Heart right ventricle (tissue), 16 donors: ENCODE results near the gene RYR1. TPM values are rescaled to one million over a fixed set of nuclear protein-coding genes. Genes with fewer than 3 reads are reported as not detected.
A peak's percentile ranks its signal among the peaks of the same experiment; 100 is the strongest.

Source experiments
- ATAC-seq, 8 donors: fragments of 200-7000 bp; cut with Tn5 transposase; one replicate each; pipeline ENCODE4 v1.9.1; 2020; ENCODE audit warnings: mild to moderate bottlenecking in 8 of 8, moderate library complexity in 8 of 8, moderate number of reproducible peaks in 1 of 8
- DNase-seq, 2 donors: peaks; one replicate each; pipeline ENCODE4 v3.0.0-alpha.2; 2020
- H3K27ac ChIP-seq, 10 donors: fragments of 200-600 bp; sonication (generic) in 2 of 10; one replicate each; pipeline versions ENCODE4 v1.5.0 to v1.8.0; 2020 to 2022; ENCODE audit warnings: mild to moderate bottlenecking in 3 of 10
- H3K27me3 ChIP-seq, 7 donors: fragments of 200-600 bp; one replicate each; pipeline ENCODE4 v1.8.0; 2021 to 2022; ENCODE audit warnings: mild to moderate bottlenecking in 2 of 7
- H3K36me3 ChIP-seq, 9 donors: fragments of 200-600 bp; sonication (generic) in 1 of 9; one replicate each; pipeline versions ENCODE4 v1.5.0 to v1.8.0; 2020 to 2022; ENCODE audit warnings: mild to moderate bottlenecking in 2 of 9
- H3K4me1 ChIP-seq, 9 donors: fragments of 200-600 bp; sonication (generic) in 1 of 9; one replicate each; pipeline versions ENCODE4 v1.5.0 to v1.8.0; 2020 to 2022; ENCODE audit warnings: mild to moderate bottlenecking in 4 of 9
- H3K4me3 ChIP-seq, 10 donors: fragments of 200-600 bp; sonication (generic) in 2 of 10; one replicate each; pipeline versions ENCODE4 v1.5.0 to v1.8.0; 2020 to 2022; ENCODE audit warnings: mild to moderate bottlenecking in 7 of 10, moderate library complexity in 2 of 10
- H3K9me3 ChIP-seq, 11 donors: fragments of 200-600 bp in 10 of 11; sonication (generic) in 2 of 11; one replicate each; pipeline versions ENCODE4 v1.5.0 to v1.8.0; 2013 to 2022; ENCODE audit warnings: mild to moderate bottlenecking in 2 of 11, control low read depth in 1 of 11, moderate library complexity in 1 of 11
- CTCF ChIP-seq, 9 donors: fragments of 200-600 bp; sonication (generic) in 2 of 9; IDR thresholded peaks; one replicate each; pipeline versions ENCODE4 v1.5.0 to v1.8.0; 2021 to 2022; ENCODE audit warnings: antibody characterized with exemption in 9 of 9, mild to moderate bottlenecking in 5 of 9, moderate library complexity in 1 of 9
- WGBS, 2 donors: extraction: QIAGEN DNeasy Blood & Tissue Kit; methylation state at CpG; one replicate each; pipeline ENCODE4 v1.1.7; 2013; ENCODE audit warnings: inconsistent platforms in 1 of 2; 5-methylcytosine and 5-hydroxymethylcytosine counted together
- intact Hi-C, 10 donors: fragments of 100-400 bp; cut with DNase I; formaldehyde crosslinking; loops; one replicate each; pipeline versions ENCODE4 v1.11.1 to v1.14.2; 2022
- polyA plus RNA-seq, 2 donors: library from polyadenylated mRNA; stranded (reverse); fragments of 200-250 nt; gene quantifications; one replicate each; pipeline ENCODE4 v1.2.3, GENCODE V29; 2013
- total RNA-seq, 10 donors: library from RNA; stranded (reverse); fragmentation: NEBNext Ultra II Directional in 3 of 10; extraction: Animal tissue kit (Norgen Biotek cat#: 25700) in 3 of 10; gene quantifications; one replicate each; pipeline versions ENCODE4 v1.2.1 to v1.2.4, GENCODE V29; 2021 to 2023
- donor health status: Arrhythmogenic right ventricular cardiomyopathy.
- donor health status: ischemic (EF 13 %, LVEDD 7.1; RV severe dilation, severe dysfunction).
- donor health status: healthy with polysubstance abuse.
- donor health status: DM: no; HTN: yes; CAD: no.
- donor health status: DM: no; HTN: no; CAD: no.
- donor health status: ischemic (EF 25% LVEDD 6.9; RV normal size, moderate dysfunction).
- donor health status: ischemic (EF 25% LVEDD 5.7; RV mildly dilated, moderate dysfunction).
- donor health status: healthy.
- donor health status: DM: yes; HTN: yes; CAD: no.
- donor health status: Ischemic cardiomyopathy.
- donor health status: ischemic (EF 35%, LVEDD 5.7; RV mildly dilated, moderate dysfunction).
- donor health status: nonischemic (EF 11% LVEDD 7.7; RV severe dilation, severe dysfunction).
- donor health status: DM: yes; HTN: yes; CAD: no.
- donor health status: PGD.
- donor health status: ischemic (EF 29% LVEDD 5.4; RV normal size, mild dysfunction).
- donor health status: nonischemic (EF 23%, LVEDD 6.1; RV moderate dilation, normal function).

Gene RYR1
- total and polyA plus RNA-seq, 12 donors, result 0.20 to 1.7 (median 0.74) TPM

DNA sequence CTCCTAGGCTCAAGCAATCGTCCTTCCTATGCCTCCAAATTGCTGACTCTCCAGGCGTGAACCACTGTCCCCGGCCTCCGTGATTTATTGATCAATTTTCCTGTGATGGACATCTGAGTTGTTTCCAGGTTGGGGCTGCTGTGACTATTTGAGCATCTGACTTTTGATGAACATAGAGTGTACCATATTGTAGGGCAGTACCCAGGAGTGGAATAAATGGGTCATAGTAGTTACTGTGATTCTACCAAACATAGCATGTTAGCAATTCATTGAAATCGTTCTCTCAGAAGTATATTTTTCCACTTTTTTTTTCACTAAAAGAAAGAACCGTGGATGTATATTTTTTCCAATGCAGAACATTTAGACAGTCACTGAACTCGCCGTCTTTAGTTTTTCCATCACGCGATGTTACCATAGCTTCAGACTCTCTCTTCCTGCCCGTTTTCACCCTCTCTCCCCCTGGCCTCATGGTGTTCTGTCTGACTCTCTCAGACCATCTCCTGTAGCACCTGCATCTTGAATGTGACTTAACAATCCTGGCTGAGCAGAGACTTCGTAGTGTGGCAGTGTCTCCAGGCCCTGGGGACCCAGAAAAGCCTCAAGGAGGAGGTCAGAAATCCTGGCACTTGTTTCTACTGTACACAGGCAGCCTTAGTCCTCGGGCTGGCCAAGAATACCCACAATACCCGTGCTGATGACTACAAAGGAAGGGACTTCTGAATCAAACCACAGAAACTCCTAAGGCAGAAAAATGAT lies 4.3 kb upstream of the RYR1 start:
- Histone ChIP-seq H3K9me3 (no peaks in the 10 kb centered on the region), H3K27me3 (peaks cover 6 to 57% (median 26%) of the 10 kb centered on the region in 7 donors), H3K36me3 (no peaks in the 10 kb centered on the region), H3K27ac (no peak overlapping the region), H3K4me3 (no peak overlapping the region), H3K4me1 (peaks cover 0 to 20% (median 0%) of the 10 kb centered on the region in 9 donors)
- DNase-seq (no peak), ATAC-seq (no peak)
- no peak for TF ChIP-seq CTCF (IDR thresholded peaks at IDR 0.05)
- WGBS, 2 donors, result 61 to 65% methylated on average over 14 of the region's 14 CpGs
- intact Hi-C loops, result no loop called here

DNA sequence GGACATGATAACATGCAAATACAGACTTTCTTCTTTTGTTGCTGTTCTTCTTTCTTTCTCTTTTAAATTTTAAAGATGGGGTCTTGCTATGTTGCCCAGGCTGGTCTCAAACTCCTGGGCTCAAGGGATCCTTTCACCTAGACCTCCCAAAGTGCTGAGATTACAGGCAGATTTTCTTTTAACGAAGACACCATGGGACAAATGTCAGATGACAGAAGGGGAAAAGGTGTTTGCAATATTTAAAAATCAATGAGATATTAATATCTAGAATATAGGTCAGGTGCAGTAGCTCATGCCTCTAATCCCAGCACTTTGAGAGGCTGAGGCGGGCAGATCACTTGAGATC lies 3.7 kb upstream of the RYR1 start:
- Histone ChIP-seq H3K9me3 (no peaks in the 10 kb centered on the region), H3K36me3 (no peaks in the 10 kb centered on the region), H3K27ac (no peak overlapping the region), H3K4me1 (peaks cover 0 to 20% (median 0%) of the 10 kb centered on the region in 9 donors), H3K4me3 (no peak overlapping the region), H3K27me3 (peaks cover 6 to 58% (median 31%) of the 10 kb centered on the region in 7 donors)
- ATAC-seq, result no peak
- no peak for TF ChIP-seq CTCF (IDR thresholded peaks at IDR 0.05)
- 76 to 89% methylated on average over 2 of the region's 2 CpGs for WGBS, 2 donors
- intact Hi-C loops, result no loop called here
- no peak for DNase-seq

- H3K27me3 ChIP-seq, result peaks cover 6 to 56% (median 37%) of the 10 kb centered on the region in 7 donors
- no peak overlapping the region for H3K27ac ChIP-seq
- H3K36me3 ChIP-seq, result no peaks in the 10 kb centered on the region
- WGBS, 2 donors, result 85 to 89% methylated on average over 7 of the region's 7 CpGs
- peaks cover 0 to 14% (median 0%) of the 10 kb centered on the region in 9 donors for H3K4me1 ChIP-seq
- ATAC-seq, result no peak
- TF ChIP-seq CTCF (IDR thresholded peaks at IDR 0.05), result no peak
- no peak overlapping the region for H3K4me3 ChIP-seq
- no peak for DNase-seq
- H3K9me3 ChIP-seq, result no peaks in the 10 kb centered on the region
- intact Hi-C loops, result no loop called here
Observed at GRCh38 chr19:38430931-38431330, 2.6 kb upstream of the RYR1 start.

DNA sequence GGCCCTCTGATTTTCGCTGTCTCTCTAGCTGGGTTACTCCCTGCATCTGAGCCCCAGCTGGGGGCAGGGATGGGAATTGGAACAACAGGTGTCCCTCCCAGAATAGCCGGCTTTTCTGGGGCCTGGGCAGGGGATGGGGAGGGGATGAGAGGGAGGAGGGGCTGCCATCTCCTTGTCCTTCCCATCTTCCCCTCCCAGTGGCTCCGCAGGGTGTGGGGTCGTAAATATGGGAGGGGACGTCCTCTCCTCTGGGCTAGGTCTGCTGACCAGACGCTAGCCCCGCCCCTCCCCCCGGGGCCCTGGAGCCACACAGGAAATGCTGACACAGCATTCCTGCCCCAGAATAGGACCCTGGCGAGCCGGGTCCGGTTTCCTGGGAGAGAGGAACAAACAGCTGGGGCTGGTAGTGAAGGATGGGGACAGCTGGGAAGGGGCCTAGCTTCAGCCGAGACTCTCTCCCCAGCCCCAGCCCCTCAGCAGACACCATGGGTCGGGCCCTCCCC lies 1.1 kb downstream of the RYR1 start:
- peaks cover 6 to 68% (median 42%) of the 10 kb centered on the region in 7 donors for H3K27me3 ChIP-seq
- ATAC-seq, result peak in 6 of 8 donors; percentile 28 to 63 (median 52)
- H3K4me1 ChIP-seq, result peaks cover 0 to 12% (median 0%) of the 10 kb centered on the region in 9 donors

More for the DNA sequence above, 1.1 kb downstream of the RYR1 start:
- Histone ChIP-seq H3K27ac (no peak overlapping the region), H3K9me3 (no peaks in the 10 kb centered on the region), H3K36me3 (no peaks in the 10 kb centered on the region), H3K4me3 (peak overlapping the region in 1 of 10 donors; percentile 18)
- WGBS, 2 donors, result 7 to 12% methylated on average over 13 of the region's 13 CpGs
- DNase-seq, result peak in 1 of 2 donors; percentile 39
- no peak for TF ChIP-seq CTCF (IDR thresholded peaks at IDR 0.05)
- intact Hi-C loops, result no loop called here
